HG02943 (cell line): Measurements from ENCODE around the gene BCL11A.

Experiments used
- ATAC-seq: cut with Tn5 transposase; IDR thresholded peaks from one replicate; pipeline ENCODE4 v1.9.1; 2021; ENCODE audit warnings: mild to moderate bottlenecking, low read depth, moderate library complexity; ENCODE audit not compliant: unreplicated experiment

Gene BCL11A

DNA sequence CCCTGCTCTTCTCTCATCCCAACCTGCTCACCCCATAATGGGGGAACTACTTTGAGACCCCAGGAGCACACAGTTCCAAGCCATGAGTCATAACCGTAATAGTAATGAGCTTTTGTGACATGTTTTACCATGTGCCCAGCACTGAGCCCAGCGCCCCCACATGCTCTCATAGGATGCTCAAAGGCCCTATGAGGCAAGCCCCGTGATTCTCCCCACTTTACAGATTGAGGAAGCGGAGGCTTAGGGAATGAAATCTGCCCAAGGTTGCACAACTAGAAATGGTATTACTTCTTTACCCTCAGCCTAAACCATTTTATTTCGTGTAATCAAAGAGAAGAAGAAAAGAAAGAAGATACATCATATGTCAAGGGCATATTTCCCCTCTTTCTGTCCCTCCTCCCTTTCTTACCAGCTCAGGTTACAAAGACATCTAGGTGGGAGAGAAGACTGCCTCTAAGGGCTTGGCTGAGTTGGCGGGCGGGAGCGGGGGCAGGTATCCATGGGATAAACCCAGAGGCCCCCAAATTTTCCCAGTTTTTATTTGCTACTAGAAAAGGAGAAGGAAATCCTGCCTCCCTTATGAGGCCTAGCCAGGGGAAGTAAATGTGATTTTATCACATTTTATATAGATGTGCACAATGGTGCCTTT is 24.2 kb downstream of the BCL11A start:
- no peak for ATAC-seq

GRCh38 chr2:60528281-60529020 is 25.0 kb downstream of the BCL11A start:
- ATAC-seq: no peak

DNA sequence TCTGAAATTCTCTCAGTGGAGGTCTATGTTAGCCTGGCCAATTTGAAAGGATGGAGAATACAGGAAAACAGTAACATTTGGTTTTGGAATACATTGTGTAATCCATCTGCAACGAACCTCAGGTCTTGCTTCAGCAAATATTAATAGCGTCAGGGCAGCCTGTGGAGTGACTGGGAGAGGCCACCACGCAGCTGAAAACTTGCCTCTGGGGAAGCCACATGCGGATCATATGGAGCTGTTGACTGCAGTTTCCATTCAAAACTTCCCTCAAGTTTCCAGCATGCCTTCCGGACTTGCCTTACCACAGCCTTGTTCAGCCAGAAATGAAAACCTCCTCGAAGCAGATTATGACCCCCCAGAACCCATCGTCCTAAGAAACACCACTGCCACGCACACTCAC is 25.7 kb downstream of the BCL11A start:
- no peak for ATAC-seq

- no peak for ATAC-seq
Measured at GRCh38 chr2:60526623-60527022, 26.8 kb downstream of the BCL11A start.

GRCh38 chr2:60525899-60526298 is 27.6 kb downstream of the BCL11A start:
- ATAC-seq: no peak

GRCh38 chr2:60524874-60525273 is 28.6 kb downstream of the BCL11A start:
- ATAC-seq: no peak

DNA sequence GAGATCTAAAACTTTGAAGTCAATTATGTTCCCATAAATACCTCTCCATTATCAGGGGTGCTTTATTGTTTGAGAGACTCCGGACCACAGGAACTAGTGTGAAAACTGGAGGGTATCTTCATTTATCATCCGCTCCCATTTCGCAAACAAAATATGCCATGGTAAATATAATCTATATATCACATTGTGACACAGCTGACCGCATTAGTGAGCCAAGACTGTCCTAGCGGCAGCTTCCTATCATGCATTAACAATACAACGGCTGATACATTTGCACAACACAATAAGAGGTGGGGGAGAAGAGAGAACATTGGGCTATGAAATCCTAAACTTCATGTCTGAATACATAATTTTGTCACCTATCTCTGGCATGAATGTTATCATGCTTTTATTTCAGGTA is 29.5 kb downstream of the BCL11A start:
- no peak for ATAC-seq

GRCh38 chr2:60522462-60522861 is 31.0 kb downstream of the BCL11A start:
- ATAC-seq: no peak

GRCh38 chr2:60521626-60522025 is 31.8 kb downstream of the BCL11A start:
- no peak for ATAC-seq

GRCh38 chr2:60520917-60521539 is 32.4 kb downstream of the BCL11A start:
- ATAC-seq: no peak

- no peak for ATAC-seq
Measured at GRCh38 chr2:60520151-60520876, 33.1 kb downstream of the BCL11A start.

DNA sequence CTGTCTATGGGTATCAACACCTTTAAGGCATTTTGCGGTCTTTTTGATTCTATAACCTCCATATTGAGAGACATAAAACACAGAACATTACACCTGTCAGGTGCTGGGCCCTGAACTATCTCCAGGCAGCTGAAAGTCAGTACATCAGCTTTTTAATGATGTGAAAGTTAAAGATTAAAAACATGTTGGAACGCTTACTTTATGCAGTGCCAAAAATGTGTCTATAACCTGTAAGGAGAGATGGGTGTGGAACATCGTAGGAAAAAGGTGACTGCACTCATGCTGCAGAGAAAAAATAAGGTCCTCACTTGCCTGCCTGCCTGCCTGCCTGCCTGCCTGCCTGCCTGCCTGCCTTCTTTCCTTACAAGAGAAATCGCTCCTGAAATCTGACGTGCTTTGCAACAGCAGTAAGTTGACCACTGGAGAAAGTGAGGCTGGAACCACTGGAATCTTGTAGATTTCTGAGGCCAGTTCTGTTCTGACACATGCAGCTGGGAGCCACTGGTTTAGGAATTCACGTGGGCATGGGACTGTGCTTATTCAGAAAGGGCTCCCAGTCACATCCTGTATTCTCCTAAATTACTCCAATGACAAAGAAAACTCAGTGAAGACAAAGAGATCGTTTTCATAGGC is 34.1 kb downstream of the BCL11A start:
- no peak for ATAC-seq

- ATAC-seq: no peak
Measured at GRCh38 chr2:60518567-60518966, 34.9 kb downstream of the BCL11A start.

GRCh38 chr2:60517446-60517845 is 36.0 kb downstream of the BCL11A start:
- no peak for ATAC-seq

DNA sequence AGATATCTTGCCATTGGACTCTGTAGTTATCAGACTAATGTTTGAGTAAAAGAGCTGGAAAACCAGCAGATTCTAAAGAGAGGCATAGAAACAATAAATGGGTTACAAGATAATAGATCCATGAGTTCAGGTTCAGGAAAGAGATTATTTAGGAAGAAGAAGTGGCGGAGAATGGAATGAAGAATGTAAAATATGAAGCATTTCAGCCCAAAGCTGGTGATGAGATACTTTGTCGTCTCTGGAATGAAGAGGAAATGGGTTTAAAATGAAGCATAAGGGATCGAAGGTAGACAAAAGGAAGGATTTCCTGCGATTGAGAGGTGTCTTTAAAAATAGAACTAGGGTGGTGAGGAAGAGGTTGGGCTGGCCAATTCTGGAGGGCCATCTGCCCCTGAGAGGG is 36.6 kb downstream of the BCL11A start:
- ATAC-seq: no peak

- ATAC-seq: no peak
Measured at GRCh38 chr2:60516383-60516811, 37.1 kb downstream of the BCL11A start.

DNA sequence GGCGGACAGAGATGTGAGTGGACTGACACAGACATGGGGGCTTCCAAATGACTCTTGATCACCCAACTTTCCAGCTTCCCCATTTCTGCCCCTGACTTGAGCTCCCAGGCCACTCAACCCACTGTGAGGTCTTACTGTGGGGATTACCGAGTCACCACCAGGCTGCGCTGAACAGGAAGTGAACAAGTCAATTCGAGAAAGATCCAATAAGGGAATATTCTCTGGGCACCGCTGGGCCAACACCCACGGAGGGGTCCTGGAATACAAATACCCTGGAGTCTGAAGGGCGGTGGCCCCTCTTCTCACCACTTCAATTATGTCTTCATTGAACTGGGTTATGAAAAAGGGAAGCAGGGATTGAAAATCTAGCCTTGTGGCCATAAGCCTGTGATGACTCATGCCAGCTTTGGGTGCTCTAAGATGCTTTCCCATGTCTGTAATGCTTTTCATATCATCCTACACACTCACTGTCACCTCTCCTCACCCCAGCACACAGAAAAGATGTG is 37.7 kb downstream of the BCL11A start:
- ATAC-seq: peak; percentile 73

DNA sequence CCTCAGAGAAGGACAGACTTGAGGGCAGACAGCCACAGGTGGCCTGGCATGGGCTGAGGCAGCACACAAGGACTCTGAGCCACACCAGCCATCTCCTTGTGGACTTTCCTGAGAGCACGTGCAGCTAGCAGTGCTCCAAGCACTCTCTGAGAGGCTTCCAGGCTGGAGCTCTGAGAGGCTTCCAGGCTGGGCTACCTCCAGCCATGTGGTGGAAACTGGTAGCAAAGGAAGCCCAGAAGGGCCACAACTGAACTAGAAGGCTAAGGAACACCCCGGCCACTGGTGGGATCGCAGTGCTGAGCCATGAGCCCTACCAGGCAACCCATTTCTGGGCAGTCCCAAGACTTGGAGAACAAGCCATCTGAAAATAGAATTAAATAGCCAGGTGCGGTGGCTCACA is 39.5 kb downstream of the BCL11A start:
- ATAC-seq: no peak

DNA sequence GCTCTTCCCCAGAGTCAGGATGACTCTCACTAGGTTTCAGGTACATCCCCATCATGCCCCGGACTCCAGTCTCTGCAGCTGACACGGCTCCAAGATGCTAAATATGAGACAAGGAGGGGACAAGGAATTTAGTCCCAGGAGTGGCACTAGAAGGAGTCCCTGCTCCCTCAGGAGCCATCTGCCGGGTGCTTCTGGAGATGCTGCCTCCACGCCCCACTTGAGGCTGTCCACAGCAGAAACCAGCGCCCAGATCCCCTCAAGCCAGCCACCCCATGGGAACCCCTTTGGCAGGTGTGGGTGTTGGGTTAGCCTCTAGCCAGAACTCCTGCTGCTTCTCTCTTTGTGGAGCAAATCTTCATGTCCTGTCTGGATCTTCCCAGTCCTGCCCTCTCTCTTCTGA is 40.3 kb downstream of the BCL11A start:
- ATAC-seq: no peak

GRCh38 chr2:60512641-60513040 is 40.8 kb downstream of the BCL11A start:
- ATAC-seq: no peak
